IMR-90 (cell line): ENCODE data around the gene DYSF. TPM values are rescaled to one million over a fixed set of nuclear protein-coding genes. Genes with fewer than 3 reads are reported as not detected.

Experiments used
- ATAC-seq: fragments of 200-7000 bp; cut with Tn5 transposase; 2 replicates; pipeline ENCODE4 v1.9.1; 2020; ENCODE audit warnings: low read depth, mild to moderate bottlenecking, moderate library complexity
- BruUV-seq: library from RNA; stranded (reverse); fragments of 400-500 nt; replicated peaks from 2 replicates; lab custom pipeline; 2021; lab: Mats Ljungman, UMichigan
- CTCF ChIA-PET: fragments of 300-600 bp; formaldehyde crosslinking; extraction: SDS; loops from one replicate; lab custom pipeline; 2021; ENCODE audit warnings: antibody characterized with exemption; lab: Yijun Ruan, JAX
- POLR2A ChIA-PET: fragments of 300-600 bp; sonication (Branson Sonifier 250); formaldehyde crosslinking; loops from one replicate; lab custom pipeline; 2022; ENCODE audit warnings: antibody characterized with exemption; ENCODE audit not compliant: unreplicated experiment; lab: Charles Lee
- DNase-seq: peaks from one replicate; pipeline ENCODE4 v3.0.0; 2013
- H2AFZ ChIP-seq: replicated peaks from 2 replicates; pipeline ENCODE3; 2013; ENCODE audit warnings: low read length, mild to moderate bottlenecking; ENCODE audit not compliant: poor library complexity
- H2AK5ac ChIP-seq: 2 replicates; pipeline ENCODE4 v1.6.1; 2013; ENCODE audit warnings: low read depth, low read length, inconsistent platforms
- H2AK9ac ChIP-seq: replicated peaks from 2 replicates; pipeline ENCODE3; 2013; ENCODE audit warnings: mild to moderate bottlenecking, low read depth, low read length, moderate library complexity; ENCODE audit not compliant: poor library complexity
- H2BK120ac ChIP-seq: 2 replicates; pipeline ENCODE4 v1.6.1; 2013; ENCODE audit warnings: low read depth, low read length, inconsistent platforms
- H2BK15ac ChIP-seq: 3 replicates; pipeline ENCODE4 v1.6.1; 2013; ENCODE audit warnings: low read depth, low read length, inconsistent platforms
- H2BK20ac ChIP-seq: 2 replicates; pipeline ENCODE4 v1.6.1; 2013; ENCODE audit warnings: low read depth, mild to moderate bottlenecking, inconsistent platforms, low read length, moderate library complexity
- H2BK5ac ChIP-seq: 2 replicates; pipeline ENCODE4 v1.6.1; 2013; ENCODE audit warnings: mild to moderate bottlenecking, low read depth, low read length, inconsistent platforms; ENCODE audit not compliant: poor library complexity, severe bottlenecking
- H3K14ac ChIP-seq: replicated peaks from 2 replicates; pipeline ENCODE4 v1.6.1; 2013; ENCODE audit warnings: low read depth, low read length, inconsistent platforms
- H3K18ac ChIP-seq: 2 replicates; pipeline ENCODE4 v1.6.1; 2013; ENCODE audit warnings: low read depth, low read length, control low read depth
- H3K23ac ChIP-seq: 2 replicates; pipeline ENCODE4 v1.6.1; 2013; ENCODE audit warnings: low read depth, low read length, inconsistent platforms
- H3K27ac ChIP-seq: 2 replicates; pipeline ENCODE4 v1.5.1; 2013; ENCODE audit warnings: mild to moderate bottlenecking, control low read depth, low read length; ENCODE audit not compliant: insufficient read depth
- H3K27me3 ChIP-seq: 2 replicates; pipeline ENCODE4 v1.6.1; 2013; ENCODE audit warnings: low read length; ENCODE audit not compliant: control insufficient read depth, insufficient read depth
- H3K36me3 ChIP-seq: 2 replicates; pipeline ENCODE4 v1.6.1; 2013; ENCODE audit warnings: low read length, mixed read lengths; ENCODE audit not compliant: control insufficient read depth, insufficient read depth
- H3K4ac ChIP-seq: 2 replicates; pipeline ENCODE4 v1.6.1; 2013; ENCODE audit warnings: low read depth, low read length, inconsistent platforms
- H3K4me1 ChIP-seq: 2 replicates; pipeline ENCODE4 v1.6.1; 2013; ENCODE audit warnings: low read length, mixed read lengths; ENCODE audit not compliant: control insufficient read depth, insufficient read depth
- H3K4me2 ChIP-seq: 2 replicates; pipeline ENCODE4 v1.6.1; 2013; ENCODE audit warnings: low read depth, mild to moderate bottlenecking, control low read depth, low read length, moderate library complexity
- H3K4me3 ChIP-seq: 2 replicates; pipeline ENCODE4 v1.5.1; 2013; ENCODE audit warnings: low read depth, mild to moderate bottlenecking, control low read depth, low read length, moderate library complexity; ENCODE audit not compliant: insufficient read depth
- H3K56ac ChIP-seq: 2 replicates; pipeline ENCODE4 v1.6.1; 2013; ENCODE audit warnings: low read length, inconsistent platforms; ENCODE audit not compliant: insufficient read depth; ENCODE audit errors: extremely low read depth
- H3K79me1 ChIP-seq, 2 experiments: 2 replicates each; pipeline ENCODE4 v1.6.1; 2013; ENCODE audit warnings: low read length in 2 of 2, inconsistent platforms in 1 of 2, low read depth in 1 of 2
- H3K9ac ChIP-seq: 2 replicates; pipeline ENCODE4 v1.6.1; 2013; ENCODE audit warnings: low read depth, low read length, control low read depth
- H3K9me1 ChIP-seq: 2 replicates; pipeline ENCODE4 v1.6.1; 2013; ENCODE audit warnings: low read length, inconsistent platforms; ENCODE audit not compliant: insufficient read depth
- H3K9me3 ChIP-seq: 2 replicates; pipeline ENCODE4 v1.6.1; 2013; ENCODE audit warnings: low read length; ENCODE audit not compliant: control insufficient read depth, insufficient read depth
- H4K20me1 ChIP-seq: 2 replicates; pipeline ENCODE4 v1.6.1; 2013; ENCODE audit warnings: low read length, inconsistent platforms; ENCODE audit not compliant: insufficient read depth
- H4K5ac ChIP-seq: 2 replicates; pipeline ENCODE4 v1.6.1; 2013; ENCODE audit warnings: mild to moderate bottlenecking, low read depth, low read length, control low read depth
- H4K8ac ChIP-seq, 2 experiments: 2 replicates each; pipeline ENCODE4 v1.6.1; 2013; ENCODE audit warnings: low read depth in 2 of 2, low read length in 2 of 2, control low read depth in 1 of 2, inconsistent platforms in 1 of 2
- H4K91ac ChIP-seq: 2 replicates; pipeline ENCODE4 v1.6.1; 2013; ENCODE audit warnings: low read depth, low read length, inconsistent platforms; ENCODE audit not compliant: insufficient read depth
- BHLHE40 ChIP-seq: fragments of 150-350 bp; IDR thresholded peaks from 2 replicates; pipeline ENCODE4 v1.6.1; 2016; ENCODE audit warnings: mild to moderate bottlenecking, low read depth, low read length
- CEBPB ChIP-seq: IDR thresholded peaks from 2 replicates; pipeline ENCODE4 v1.6.1; 2012; ENCODE audit warnings: low read depth, low read length, improper control_type of control experiment
- CHD1 ChIP-seq: IDR thresholded peaks from 2 replicates; pipeline ENCODE4 v1.6.1; 2012; ENCODE audit warnings: low read depth, low read length, improper control_type of control experiment
- CTCF ChIP-seq: conservative IDR thresholded peaks from 2 replicates; pipeline ENCODE4 v1.5.1; 2012; ENCODE audit warnings: mild to moderate bottlenecking, low read depth, low read length, improper control_type of control experiment
- ELK1 ChIP-seq: fragments of 150-350 bp; IDR thresholded peaks from 2 replicates; pipeline ENCODE4 v1.6.1; 2016; ENCODE audit warnings: low read depth, mild to moderate bottlenecking, low read length, moderate library complexity, borderline replicate concordance
- FOS ChIP-seq: fragments of 150-350 bp; IDR thresholded peaks from 2 replicates; pipeline ENCODE4 v1.6.1; 2016; ENCODE audit warnings: low read depth, low read length
- MAFK ChIP-seq: IDR thresholded peaks from 2 replicates; pipeline ENCODE4 v1.6.1; 2012; ENCODE audit warnings: low read depth, low read length, improper control_type of control experiment
- MAZ ChIP-seq: IDR thresholded peaks from 2 replicates; pipeline ENCODE4 v1.6.1; 2012; ENCODE audit warnings: low read depth, mild to moderate bottlenecking, low read length, improper control_type of control experiment, moderate library complexity, borderline replicate concordance
- RAD21 ChIP-seq: IDR thresholded peaks from 2 replicates; pipeline ENCODE4 v1.6.1; 2012; ENCODE audit warnings: low read length, improper control_type of control experiment
- RCOR1 ChIP-seq: IDR thresholded peaks from 2 replicates; pipeline ENCODE4 v1.6.1; 2012; ENCODE audit warnings: mild to moderate bottlenecking, low read length, improper control_type of control experiment; ENCODE audit not compliant: insufficient replicate concordance
- RFX5 ChIP-seq: IDR thresholded peaks from 2 replicates; pipeline ENCODE4 v1.8.0; 2012; ENCODE audit warnings: low read depth, mild to moderate bottlenecking, low read length, moderate library complexity
- SMC3 ChIP-seq: fragments of 150-350 bp; IDR thresholded peaks from 2 replicates; pipeline ENCODE4 v1.6.1; 2016; ENCODE audit warnings: low read depth, mild to moderate bottlenecking, antibody characterized with exemption, low read length, moderate library complexity
- USF2 ChIP-seq: fragments of 150-350 bp; IDR thresholded peaks from 2 replicates; pipeline ENCODE4 v1.6.1; 2017; ENCODE audit warnings: mild to moderate bottlenecking, antibody characterized with exemption, low read length, low read depth
- WGBS, 2 experiments: methylation state at CpG; one replicate each; pipeline versions ENCODE4 v1.1.5 to v1.1.7; 2013; ENCODE audit warnings: missing lambda C conversion rate in 2 of 2; ENCODE audit not compliant: insufficient read length in 1 of 2; ENCODE audit errors: extremely low coverage in 2 of 2; 5-methylcytosine and 5-hydroxymethylcytosine counted together
- dilution Hi-C: fragments of 300-500 bp; cut with HindIII; formaldehyde crosslinking; loops from one replicate; pipeline ENCODE4 v1.14.3; 2018; ENCODE audit warnings: low sequenced_read_pairs; ENCODE audit not compliant: unreplicated experiment
- in situ Hi-C: fragments of 300-500 bp; cut with MboI; formaldehyde crosslinking; loops from 3 replicates; pipeline ENCODE4 v1.14.3; 2019; ENCODE audit warnings: low sequenced_read_pairs, inconsistent platforms, mixed read lengths
- intact Hi-C: fragments of 100-400 bp; cut with micrococcal nuclease; formaldehyde crosslinking; loops from 2 replicates; pipeline ENCODE4 v1.10.0; 2022
- polyA plus RNA-seq, 3 experiments: library from polyadenylated mRNA; depleted of rRNA; stranded (reverse); fragments of >200 nt; gene quantifications; 2 replicates each; pipeline ENCODE4 v1.2.3, GENCODE V29; 2012; ENCODE audit warnings: low replicate concordance in 1 of 3
- total RNA-seq: library from RNA; depleted of rRNA; stranded (reverse); fragments of >200 nt; gene quantifications from 2 replicates; pipeline ENCODE4 v1.2.3, GENCODE V29; 2012

DYSF gene
- total and polyA plus RNA-seq, 2 of the 4 experiments (the other 2 are of a cell fraction): 0.09 to 0.18 TPM

- ChIA-PET CTCF (no interaction called here), POLR2A (no interaction called here)
- dilution Hi-C loops (no loop called here), in situ Hi-C loops (no loop called here), intact Hi-C loops (no loop called here)
- Histone ChIP-seq H2BK20ac (no peak overlapping the region), H3K4me2 (no peak overlapping the region), H3K9ac (no peak overlapping the region), H2AK5ac (no peak overlapping the region), H3K14ac (no peak overlapping the region), H3K9me1 (no peaks in the 10 kb centered on the region), H4K5ac (no peak overlapping the region), H3K27me3 (peaks cover 14% of the 10 kb centered on the region), H4K20me1 (no peaks in the 10 kb centered on the region), H4K8ac (no peak overlapping the region), H3K56ac (no peak overlapping the region), H3K23ac (no peak overlapping the region), H3K9me3 (no peaks in the 10 kb centered on the region), H2AFZ (peak overlapping the region; percentile 17), H4K91ac (no peak overlapping the region), H2AK9ac (no peak overlapping the region), H2BK120ac (no peak overlapping the region), H3K27ac (no peak overlapping the region), H2BK15ac (no peak overlapping the region), H2BK5ac (no peak overlapping the region), H3K4me1 (no peaks in the 10 kb centered on the region), H3K4me3 (no peak overlapping the region), H3K18ac (no peak overlapping the region), H3K4ac (no peak overlapping the region), H3K36me3 (no peaks in the 10 kb centered on the region), H3K79me1 (no peaks in the 10 kb centered on the region)
- no peak for DNase-seq
- no TSS peak for BruUV-seq
- ATAC-seq: no peak
- no peak for TF ChIP-seq FOS
- TF ChIP-seq MAFK: no peak
- TF ChIP-seq CTCF: no peak
- no peak for TF ChIP-seq MAZ
- TF ChIP-seq RCOR1: no peak
- no peak for TF ChIP-seq CHD1
- TF ChIP-seq USF2: no peak
- no peak for TF ChIP-seq ELK1
- TF ChIP-seq RAD21: no peak
- TF ChIP-seq SMC3: no peak
- TF ChIP-seq RFX5: no peak
- TF ChIP-seq BHLHE40: no peak
- no peak for TF ChIP-seq CEBPB
- WGBS, 2 experiments: 70% methylated on average over 3 of the region's 5 CpGs; no CpG with 5 or more reads in 1 of the 2 experiments
Observed at GRCh38 chr2:71681626-71682025, 228.3 kb downstream of the DYSF start.
